ENCODE results near the gene HDHD2.

- no peak for TF ChIP-seq ZNF384 (IDR thresholded peaks at IDR 0.05)
- TF ChIP-seq PKNOX1 (IDR thresholded peaks at IDR 0.05) = no peak
- TF ChIP-seq FOXA1 (IDR thresholded peaks at IDR 0.05) = no peak
- no peak for TF ChIP-seq ARNT (IDR thresholded peaks at IDR 0.05)
- TF ChIP-seq TARDBP (IDR thresholded peaks at IDR 0.05) = no peak
- TF ChIP-seq FOXM1 (IDR thresholded peaks at IDR 0.05; ENCODE audit: borderline replicate concordance) = no peak
- no peak for TF ChIP-seq SP1 (IDR thresholded peaks at IDR 0.05)
- no peak for TF ChIP-seq SUZ12 (IDR thresholded peaks at IDR 0.05)
- no peak for TF ChIP-seq LEF1 (IDR thresholded peaks at IDR 0.05; ENCODE audit: borderline replicate concordance)
- no peak for TF ChIP-seq HDGF (IDR thresholded peaks at IDR 0.05; ENCODE audit: borderline replicate concordance)
- no peak for TF ChIP-seq NFRKB (IDR thresholded peaks at IDR 0.05)
- no peak for TF ChIP-seq FOXK2 (IDR thresholded peaks at IDR 0.05)
- no peak for TF ChIP-seq CTBP1 (IDR thresholded peaks at IDR 0.05; ENCODE audit: borderline replicate concordance)
These were observed 35.1 kb downstream of the HDHD2 start for GRCh38 chr18:47115205-47115604.

Measured in HEK293T (cell line).